Activated CD4-positive, alpha-beta T cell treated with anti-CD3 and anti-CD28 coated beads for 36 hours (primary cell): ENCODE results near the gene RFFL. TPM values are rescaled to one million over a fixed set of nuclear protein-coding genes. Genes with fewer than 3 reads are reported as not detected.

Experiments
- ATAC-seq: fragments of 200-7000 bp; cut with Tn5 transposase; one replicate; pipeline ENCODE4 v1.10.0; 2021; ENCODE audit warnings: mild to moderate bottlenecking, moderate library complexity
- CTCF ChIA-PET: fragments of 350-600 bp; sonication (Branson Sonifier 250); formaldehyde crosslinking; loops from one replicate; lab custom pipeline; 2021; ENCODE audit warnings: antibody characterized with exemption; lab: Charles Lee
- POLR2A ChIA-PET: fragments of 350-600 bp; sonication (Branson Sonifier 250); formaldehyde crosslinking; loops from one replicate; lab custom pipeline; 2021; ENCODE audit warnings: antibody characterized with exemption, inconsistent platforms; lab: Charles Lee
- DNase-seq: peaks from one replicate; pipeline ENCODE4 v3.0.0-alpha.2; 2020
- H3K27ac Mint-ChIP-seq: one replicate; pipeline ENCODE4 v1.8.0; 2021; ENCODE audit warnings: mixed read lengths
- H3K27me3 Mint-ChIP-seq: one replicate; pipeline ENCODE4 v1.8.0; 2021; ENCODE audit warnings: mixed read lengths
- H3K36me3 Mint-ChIP-seq: one replicate; pipeline ENCODE4 v1.8.0; 2021; ENCODE audit warnings: low read depth, mixed read lengths
- H3K4me1 Mint-ChIP-seq: one replicate; pipeline ENCODE4 v1.8.0; 2021; ENCODE audit warnings: mixed read lengths
- H3K4me3 Mint-ChIP-seq: one replicate; pipeline ENCODE4 v1.8.0; 2021; ENCODE audit warnings: mild to moderate bottlenecking, moderate library complexity, mixed read lengths
- H3K9me3 Mint-ChIP-seq: one replicate; pipeline ENCODE4 v1.8.0; 2021; ENCODE audit warnings: low read depth, mixed read lengths
- intact Hi-C, 2 experiments: fragments of 100-400 bp; cut with DNase I in 1 of 2; cut with micrococcal nuclease in 1 of 2; formaldehyde crosslinking; loops; one replicate each; pipeline versions ENCODE4 v1.14.2 to v1.15.1; 2022 to 2024; cut with DNase I, micrococcal nuclease
- total RNA-seq, 2 experiments: library from RNA; stranded (reverse); gene quantifications; one replicate each; pipeline ENCODE4 v1.2.3, GENCODE V29; 2021

Gene RFFL
- total RNA-seq, 2 experiments from 2014 or later: 19.2 to 22.9 TPM

DNA sequence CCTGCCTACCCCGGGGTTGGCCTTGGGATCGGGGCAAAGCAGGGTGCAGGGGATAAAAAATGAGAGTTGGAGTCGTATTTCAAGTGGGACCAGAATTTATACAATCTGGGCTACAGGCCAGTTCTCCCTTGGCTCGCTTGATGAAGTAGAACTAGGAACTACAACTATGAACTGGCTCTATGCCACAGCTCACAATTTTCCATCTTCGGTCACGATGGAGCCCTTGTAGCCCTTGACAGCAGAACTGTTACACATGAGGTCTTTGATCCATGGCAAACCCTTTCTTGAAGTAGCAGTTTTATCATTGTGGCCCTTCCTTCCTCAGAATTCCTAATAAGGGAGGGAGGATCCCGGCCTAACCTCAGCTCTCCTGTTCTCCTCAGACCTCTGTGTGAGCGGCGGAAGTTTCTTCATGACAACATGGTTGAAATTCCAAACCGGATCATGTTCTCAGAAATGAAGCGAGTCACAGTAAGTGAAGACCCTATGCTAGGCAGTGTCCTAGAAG, 66.1 kb downstream of the RFFL start:
- peaks cover 40% of the 10 kb centered on the region for H3K36me3 Mint-ChIP-seq
- DNase-seq (no peak), ATAC-seq (no peak)
- ChIA-PET CTCF (interaction anchor here (1.0 to 2.3 kb wide), 8 partner anchors 11 to 123 kb away, joined by 3 to 8 read pairs (median 4); partner anchors contain the start of genes RAD51D and RFFL), POLR2A (no interaction called here)
- H3K4me1 Mint-ChIP-seq: peaks cover 6% of the 10 kb centered on the region
- H3K27me3 Mint-ChIP-seq: no peaks in the 10 kb centered on the region
- H3K4me3 Mint-ChIP-seq: no peak overlapping the region
- intact Hi-C loops: loop anchor here in 1 of 2 experiments (10.0 kb wide), 1 partner anchor 747 kb away; no protein-coding TSS in a partner anchor
- no peak overlapping the region for H3K27ac Mint-ChIP-seq
- H3K9me3 Mint-ChIP-seq: no peaks in the 10 kb centered on the region

DNA sequence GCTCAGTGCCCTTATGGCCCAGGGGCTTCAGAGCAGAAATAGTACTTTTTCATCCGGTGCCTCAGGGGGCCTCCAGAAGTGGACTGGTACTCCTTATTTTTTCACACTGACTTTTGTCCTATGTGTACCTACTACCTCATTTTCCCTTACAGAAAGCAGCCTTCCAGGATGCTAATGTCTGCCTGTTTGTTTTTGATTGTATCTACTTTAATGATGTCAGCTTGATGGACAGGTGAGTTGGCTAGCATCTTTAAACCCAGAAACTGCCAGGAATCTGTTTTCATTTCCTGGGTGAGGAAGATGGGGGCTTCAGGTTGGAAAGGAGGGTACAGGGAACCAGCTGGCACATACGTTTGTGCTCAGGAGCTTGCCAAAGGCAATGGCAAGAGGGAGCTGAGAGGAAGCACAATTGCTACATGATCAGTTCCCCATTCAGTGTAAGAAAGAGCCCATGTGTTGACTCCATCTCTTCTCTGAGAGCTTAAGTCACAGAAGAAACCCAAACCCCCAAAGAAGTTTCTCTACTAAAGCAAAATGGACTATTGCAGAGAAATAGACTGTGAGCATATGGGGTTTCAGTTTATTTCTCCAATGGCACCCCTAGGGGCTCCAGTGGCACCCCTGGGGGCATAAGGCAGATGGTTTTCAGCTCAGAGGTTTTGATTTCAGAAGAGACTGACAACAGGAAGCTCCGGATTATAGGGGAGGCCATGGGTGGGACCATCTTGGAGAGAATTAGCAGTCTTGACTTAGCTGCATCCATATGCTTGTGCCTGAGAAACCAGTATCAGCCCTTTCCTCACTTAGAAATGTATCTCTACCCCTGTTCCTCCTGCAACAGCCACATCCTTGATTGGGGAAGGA, 66.9 kb downstream of the RFFL start:
- Mint-ChIP-seq H3K27me3 (no peaks in the 10 kb centered on the region), H3K4me3 (no peak overlapping the region), H3K27ac (no peak overlapping the region), H3K4me1 (peaks cover 6% of the 10 kb centered on the region), H3K36me3 (peaks cover 41% of the 10 kb centered on the region), H3K9me3 (no peaks in the 10 kb centered on the region)
- POLR2A ChIA-PET: no interaction called here
- intact Hi-C loops: loop anchor here in 1 of 2 experiments (10.0 kb wide), 1 partner anchor 748 kb away; no protein-coding TSS in a partner anchor
- ATAC-seq (no peak), DNase-seq (no peak)
- CTCF ChIA-PET: interaction anchor here (1.0 to 2.3 kb wide), 8 partner anchors 11 to 123 kb away, joined by 3 to 8 read pairs (median 4); partner anchors contain the start of genes RAD51D and RFFL

DNA sequence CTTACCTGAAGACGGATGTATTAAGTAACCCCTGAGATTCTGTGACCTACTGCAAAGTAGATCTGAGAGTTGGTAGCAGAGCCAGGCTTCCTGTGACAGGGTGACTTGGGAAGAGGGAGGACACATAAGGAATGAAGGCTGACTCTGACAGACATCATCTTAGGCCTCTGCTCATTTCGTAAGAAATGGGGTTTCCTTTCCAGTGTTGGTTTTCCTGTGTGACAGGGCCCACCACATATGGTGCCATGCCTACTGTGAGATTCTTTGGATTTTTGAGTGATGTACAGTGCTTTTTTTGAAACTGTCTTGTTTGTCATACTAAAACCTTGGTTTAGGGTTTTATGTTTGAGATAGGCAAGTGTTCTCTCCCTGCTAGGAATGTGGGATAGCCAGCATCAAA, 70.5 kb downstream of the RFFL start:
- POLR2A ChIA-PET: interaction anchor here (0.6 kb wide), 1 partner anchor 34 kb away, joined by 3 read pairs; no protein-coding TSS in a partner anchor
- DNase-seq (no peak), ATAC-seq (no peak)
- CTCF ChIA-PET: interaction anchor here (1.2 kb wide), 1 partner anchor 14 kb away, joined by 3 read pairs; no protein-coding TSS in a partner anchor
- intact Hi-C loops: loop anchor here in 1 of 2 experiments (10.0 kb wide), 1 partner anchor 752 kb away; no protein-coding TSS in a partner anchor
- Mint-ChIP-seq H3K9me3 (no peaks in the 10 kb centered on the region), H3K36me3 (peaks cover 43% of the 10 kb centered on the region), H3K27ac (peak overlapping the region; percentile 8), H3K4me1 (peaks cover under 1% of the 10 kb centered on the region), H3K27me3 (no peaks in the 10 kb centered on the region), H3K4me3 (no peak overlapping the region)

DNA sequence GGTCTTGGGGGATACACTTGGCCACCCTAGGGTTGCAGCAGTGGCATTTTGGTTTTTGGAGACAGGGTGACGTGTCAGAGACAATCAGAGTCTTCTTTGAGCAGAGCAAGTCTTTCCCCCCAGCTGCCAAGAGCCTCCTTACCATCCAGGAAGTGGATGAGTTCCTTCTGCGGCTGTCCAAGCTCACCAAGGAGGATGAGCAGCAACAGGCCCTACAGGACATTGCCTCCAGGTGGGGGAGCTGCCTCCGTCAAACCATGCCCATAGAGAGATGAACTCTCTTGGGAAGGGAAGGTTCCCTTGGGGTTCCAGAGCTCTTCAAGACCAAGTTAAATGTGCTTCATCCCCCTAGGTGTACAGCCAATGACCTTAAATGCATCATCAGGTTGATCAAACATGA, 71.9 kb downstream of the RFFL start:
- no peak for DNase-seq
- Mint-ChIP-seq H3K27me3 (no peaks in the 10 kb centered on the region), H3K36me3 (peaks cover 47% of the 10 kb centered on the region), H3K4me1 (no peaks in the 10 kb centered on the region), H3K4me3 (no peak overlapping the region), H3K27ac (no peak overlapping the region), H3K9me3 (no peaks in the 10 kb centered on the region)
- intact Hi-C loops: loop anchor here in 1 of 2 experiments (10.0 kb wide), 1 partner anchor 753 kb away; no protein-coding TSS in a partner anchor
- ChIA-PET CTCF (interaction anchor here (0.6 to 2.5 kb wide), 8 partner anchors 8 to 150 kb away, joined by 3 to 15 read pairs (median 4); partner anchors contain the start of genes NLE1 and RAD51D), POLR2A (interaction anchor here (0.5 to 1.4 kb wide), 2 partner anchors 10 to 50 kb away, joined by 5 to 7 read pairs; no protein-coding TSS in a partner anchor)
- no peak for ATAC-seq

DNA sequence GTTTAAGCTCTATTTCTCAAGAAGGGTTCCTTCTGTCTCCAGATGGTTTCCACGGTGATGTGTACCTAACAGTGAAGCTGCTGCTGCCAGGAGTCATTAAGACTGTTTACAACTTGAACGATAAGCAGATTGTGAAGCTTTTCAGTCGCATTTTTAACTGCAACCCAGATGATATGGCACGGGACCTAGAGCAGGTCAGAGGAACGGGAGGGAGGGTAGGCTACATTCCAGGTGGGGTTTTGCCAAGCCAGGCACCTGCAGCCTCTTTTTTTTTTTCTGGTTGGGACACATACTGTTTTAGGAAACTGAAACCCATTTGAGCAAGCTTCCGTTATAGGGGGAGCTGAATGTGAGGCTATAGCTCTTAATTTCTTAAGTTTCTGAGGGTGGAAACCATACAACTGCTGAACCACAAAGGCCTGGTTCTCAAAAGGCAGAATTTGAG, 72.6 kb downstream of the RFFL start:
- intact Hi-C loops: loop anchor here in 1 of 2 experiments (10.0 kb wide), 1 partner anchor 754 kb away; no protein-coding TSS in a partner anchor
- Mint-ChIP-seq H3K9me3 (no peaks in the 10 kb centered on the region), H3K36me3 (peaks cover 51% of the 10 kb centered on the region), H3K27me3 (no peaks in the 10 kb centered on the region), H3K4me3 (no peak overlapping the region), H3K4me1 (no peaks in the 10 kb centered on the region), H3K27ac (no peak overlapping the region)
- DNase-seq (no peak), ATAC-seq (no peak)
- ChIA-PET POLR2A (interaction anchor here (0.5 to 1.4 kb wide), 3 partner anchors 9 to 63 kb away, joined by 5 to 13 read pairs (median 7); no protein-coding TSS in a partner anchor), CTCF (interaction anchor here (0.7 to 2.5 kb wide), 6 partner anchors 9 to 151 kb away, joined by 3 to 15 read pairs (median 6); partner anchors contain the start of genes NLE1 and RAD51D)

DNA sequence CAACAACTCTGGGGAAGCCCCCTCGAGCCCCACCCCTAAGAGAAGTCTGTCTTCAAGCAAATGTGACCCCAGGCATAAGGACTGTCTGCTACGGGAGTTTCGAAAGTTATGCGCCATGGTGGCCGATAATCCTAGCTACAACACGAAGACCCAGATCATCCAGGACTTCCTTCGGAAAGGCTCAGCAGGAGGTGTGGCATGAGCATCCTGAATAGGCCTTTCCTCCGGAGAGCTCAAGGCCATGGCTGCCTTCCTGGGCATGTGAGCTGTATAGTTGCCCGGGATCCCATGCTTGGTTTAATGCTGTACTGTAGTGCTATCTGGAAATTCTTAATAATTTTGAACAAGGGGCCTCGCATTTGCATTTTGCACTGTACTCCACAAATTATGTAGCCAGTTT, 74.0 kb downstream of the RFFL start:
- ChIA-PET CTCF (no interaction called here), POLR2A (interaction anchor here (0.6 kb wide), 1 partner anchor 130 kb away, joined by 5 read pairs; no protein-coding TSS in a partner anchor)
- H3K4me3 Mint-ChIP-seq: no peak overlapping the region
- intact Hi-C loops: loop anchor here in 1 of 2 experiments (10.0 kb wide), 1 partner anchor 565 kb away; no protein-coding TSS in a partner anchor
- DNase-seq (no peak), ATAC-seq (no peak)
- H3K9me3 Mint-ChIP-seq: no peaks in the 10 kb centered on the region
- no peaks in the 10 kb centered on the region for H3K27me3 Mint-ChIP-seq
- no peak overlapping the region for H3K27ac Mint-ChIP-seq
- peaks cover 10% of the 10 kb centered on the region for H3K4me1 Mint-ChIP-seq
- peaks cover 43% of the 10 kb centered on the region for H3K36me3 Mint-ChIP-seq

DNA sequence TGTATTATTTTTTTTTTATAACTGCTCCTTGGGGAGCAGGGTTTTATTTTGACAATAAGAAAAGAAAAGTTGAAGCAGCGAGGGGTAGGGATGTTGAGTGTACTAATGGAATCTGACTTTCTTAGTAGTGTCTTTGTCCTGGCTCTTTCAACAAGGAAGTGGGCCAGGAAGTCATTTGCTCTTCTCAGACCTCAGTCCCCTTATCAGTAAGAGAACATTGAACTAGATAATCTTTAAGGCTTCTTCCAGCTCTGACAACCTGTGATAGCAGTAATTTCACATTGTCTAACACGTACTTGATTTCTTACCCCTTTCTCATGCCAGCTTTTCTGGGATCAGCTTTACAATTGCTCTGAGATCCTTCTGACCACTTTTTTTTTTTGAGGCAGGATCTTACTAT, 74.9 kb downstream of the RFFL start:
- no peaks in the 10 kb centered on the region for H3K9me3 Mint-ChIP-seq
- POLR2A ChIA-PET: interaction anchor here (0.7 kb wide), 1 partner anchor 779 kb away, joined by 3 read pairs; no protein-coding TSS in a partner anchor
- DNase-seq (no peak), ATAC-seq (no peak)
- H3K27me3 Mint-ChIP-seq: no peaks in the 10 kb centered on the region
- no peak overlapping the region for H3K4me3 Mint-ChIP-seq
- H3K36me3 Mint-ChIP-seq: peaks cover 48% of the 10 kb centered on the region
- intact Hi-C loops: loop anchor here in 1 of 2 experiments (10.0 kb wide), 1 partner anchor 564 kb away; no protein-coding TSS in a partner anchor
- H3K4me1 Mint-ChIP-seq: peaks cover 18% of the 10 kb centered on the region
- CTCF ChIA-PET: interaction anchor here (0.6 to 1.1 kb wide), 2 partner anchors 132 to 134 kb away, joined by 3 read pairs; no protein-coding TSS in a partner anchor
- no peak overlapping the region for H3K27ac Mint-ChIP-seq

DNA sequence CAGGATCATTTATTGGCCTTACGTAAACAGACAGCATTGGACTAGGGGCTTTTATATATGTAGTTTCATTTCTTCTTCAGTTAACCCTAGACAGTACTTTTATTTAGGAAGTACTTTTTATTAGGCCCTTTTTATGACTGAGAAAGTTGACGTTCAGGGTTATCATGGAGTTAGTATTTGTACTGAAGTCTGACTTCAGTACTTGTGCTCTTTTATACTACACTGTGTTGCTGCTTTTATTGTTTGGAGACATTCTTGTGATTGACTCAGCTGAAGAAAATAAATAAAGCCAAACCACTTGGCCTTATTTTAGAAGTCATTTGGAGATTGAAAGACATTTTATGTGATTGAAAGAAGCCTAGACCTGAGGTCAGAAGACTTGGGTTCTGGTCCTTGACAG, 76.3 kb downstream of the RFFL start:
- H3K4me3 Mint-ChIP-seq: no peak overlapping the region
- no peaks in the 10 kb centered on the region for H3K27me3 Mint-ChIP-seq
- H3K36me3 Mint-ChIP-seq: peaks cover 51% of the 10 kb centered on the region
- ChIA-PET POLR2A (no interaction called here), CTCF (interaction anchor here (0.7 kb wide), 1 partner anchor 648 kb away, joined by 3 read pairs; no protein-coding TSS in a partner anchor)
- intact Hi-C loops: loop anchor here in 1 of 2 experiments (10.0 kb wide), 1 partner anchor 562 kb away; no protein-coding TSS in a partner anchor
- H3K9me3 Mint-ChIP-seq: no peaks in the 10 kb centered on the region
- DNase-seq (no peak), ATAC-seq (no peak)
- no peak overlapping the region for H3K27ac Mint-ChIP-seq
- H3K4me1 Mint-ChIP-seq: peaks cover 31% of the 10 kb centered on the region

DNA sequence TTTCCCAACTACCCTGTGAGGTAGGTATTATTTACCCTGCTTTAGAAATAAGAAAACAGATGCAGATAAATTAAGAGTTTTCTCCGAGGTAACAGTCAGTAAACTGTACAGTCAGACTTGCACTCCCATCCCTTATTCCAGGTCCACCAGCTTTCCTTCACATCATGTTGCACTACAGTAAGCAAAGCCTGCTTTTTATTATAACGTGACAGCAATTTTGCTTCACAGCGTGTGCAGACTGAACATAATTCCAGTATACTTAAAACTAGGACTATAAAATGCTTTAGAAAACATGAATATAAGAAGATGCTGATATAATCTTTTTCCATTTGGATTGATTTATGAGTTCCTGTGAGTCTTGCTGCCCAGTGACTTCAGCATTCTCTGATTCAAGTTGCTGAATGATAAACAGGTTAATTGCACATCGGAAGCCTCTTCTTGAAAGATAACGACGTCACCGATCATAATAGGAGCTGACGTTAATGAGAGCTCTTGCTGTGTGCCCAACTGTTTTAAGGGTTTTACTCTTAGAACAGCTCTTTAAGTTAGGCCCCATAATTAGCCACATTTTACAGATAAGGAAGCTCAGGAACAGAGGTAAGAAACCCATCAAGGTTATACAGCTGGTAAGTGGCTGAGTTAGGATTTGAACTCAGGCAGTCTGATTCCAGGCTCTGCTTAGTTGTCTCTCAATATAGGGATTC, 81.8 kb downstream of the RFFL start:
- ATAC-seq: no peak
- ChIA-PET POLR2A (interaction anchor here (0.6 to 1.5 kb wide), 7 partner anchors 9 to 604 kb away, joined by 3 to 5 read pairs (median 4); no protein-coding TSS in a partner anchor), CTCF (interaction anchor here (0.6 to 4.9 kb wide), 12 partner anchors 10 to 553 kb away, joined by 3 to 25 read pairs (median 3); partner anchors contain the start of genes RAD51D and TMEM132E)
- H3K36me3 Mint-ChIP-seq: peaks cover 26% of the 10 kb centered on the region
- intact Hi-C loops: loop anchor here (1.0 to 10.0 kb wide), 6 partner anchors 20 to 605 kb away; partner anchors contain the start of genes AP2B1 (in 1 of the 2), CCT6B (in 1 of the 2), SLFN12L (in 1 of the 2) and ZNF830 (in 1 of the 2)
- DNase-seq: no peak
- peaks cover 50% of the 10 kb centered on the region for H3K4me1 Mint-ChIP-seq
- no peaks in the 10 kb centered on the region for H3K27me3 Mint-ChIP-seq
- no peaks in the 10 kb centered on the region for H3K9me3 Mint-ChIP-seq
- H3K4me3 Mint-ChIP-seq: peak overlapping the region; percentile 86
- H3K27ac Mint-ChIP-seq: peak overlapping the region; percentile 93
